H9 (cell line): ENCODE measurements around the gene PTPRK. TPM values are rescaled to one million over a fixed set of nuclear protein-coding genes. Genes with fewer than 3 reads are reported as not detected.

Source experiments
- DNase-seq: peaks from one replicate; pipeline ENCODE4 v3.0.0-alpha.2; 2017
- H2AFZ ChIP-seq: one replicate; pipeline ENCODE4 v1.6.1; 2013; ENCODE audit warnings: mild to moderate bottlenecking, low read length, control low read depth, moderate library complexity
- H2AK5ac ChIP-seq: 2 replicates; pipeline ENCODE4 v1.6.1; 2013; ENCODE audit warnings: low read length, control low read depth, mixed read lengths; ENCODE audit not compliant: insufficient read length
- H2BK120ac ChIP-seq: one replicate; pipeline ENCODE4 v1.6.1; 2013; ENCODE audit warnings: low read depth, mild to moderate bottlenecking, low read length, control low read depth, inconsistent platforms; ENCODE audit not compliant: poor library complexity, severe bottlenecking
- H2BK12ac ChIP-seq: 2 replicates; pipeline ENCODE4 v1.6.1; 2013; ENCODE audit warnings: low read length, control low read depth, mixed read lengths, low read depth; ENCODE audit not compliant: insufficient read length
- H2BK15ac ChIP-seq: 2 replicates; pipeline ENCODE4 v1.6.1; 2013; ENCODE audit warnings: low read depth, low read length, control low read depth
- H2BK20ac ChIP-seq: one replicate; pipeline ENCODE4 v1.6.1; 2013; ENCODE audit warnings: low read depth, mild to moderate bottlenecking, low read length, control low read depth, inconsistent platforms; ENCODE audit not compliant: poor library complexity, severe bottlenecking
- H2BK5ac ChIP-seq: 2 replicates; pipeline ENCODE4 v1.6.1; 2013; ENCODE audit warnings: low read length, control low read depth, mixed read lengths; ENCODE audit not compliant: insufficient read length
- H3K14ac ChIP-seq: 2 replicates; pipeline ENCODE4 v1.6.1; 2013; ENCODE audit warnings: low read length, control low read depth; ENCODE audit not compliant: insufficient read depth
- H3K18ac ChIP-seq: 2 replicates; pipeline ENCODE4 v1.6.1; 2013; ENCODE audit warnings: low read depth, mild to moderate bottlenecking, mixed read lengths, low read length, control low read depth; ENCODE audit not compliant: insufficient read length
- H3K23ac ChIP-seq: 2 replicates; pipeline ENCODE4 v1.6.1; 2013; ENCODE audit warnings: low read length, control low read depth, mixed read lengths, low read depth; ENCODE audit not compliant: insufficient read length
- H3K23me2 ChIP-seq: 2 replicates; pipeline ENCODE4 v1.6.1; 2013; ENCODE audit warnings: low read depth, mild to moderate bottlenecking, mixed read lengths, low read length, control low read depth; ENCODE audit not compliant: insufficient read length, poor library complexity, severe bottlenecking
- H3K27ac ChIP-seq: 2 replicates; pipeline ENCODE4 v1.5.1; 2013; ENCODE audit warnings: low read length, control low read depth, mixed read lengths, low read depth; ENCODE audit not compliant: insufficient read length
- H3K27me3 ChIP-seq: 2 replicates; pipeline ENCODE4 v1.6.1; 2013; ENCODE audit warnings: low read length, control low read depth, inconsistent platforms; ENCODE audit not compliant: insufficient read depth
- H3K4ac ChIP-seq: 2 replicates; pipeline ENCODE4 v1.6.1; 2013; ENCODE audit warnings: low read depth, mild to moderate bottlenecking, control low read depth, inconsistent platforms, low read length, moderate library complexity
- H3K4me1 ChIP-seq: 2 replicates; pipeline ENCODE4 v1.6.1; 2013; ENCODE audit warnings: low read length, control low read depth, inconsistent platforms; ENCODE audit not compliant: insufficient read depth
- H3K4me2 ChIP-seq: 2 replicates; pipeline ENCODE4 v1.6.1; 2013; ENCODE audit warnings: low read length, control low read depth, mixed read lengths; ENCODE audit not compliant: insufficient read length, insufficient read depth
- H3K56ac ChIP-seq: 2 replicates; pipeline ENCODE4 v1.6.1; 2013; ENCODE audit warnings: low read depth, mild to moderate bottlenecking, mixed read lengths, low read length, control low read depth; ENCODE audit not compliant: insufficient read length
- H3K79me1 ChIP-seq: 2 replicates; pipeline ENCODE4 v1.6.1; 2013; ENCODE audit warnings: low read depth, mild to moderate bottlenecking, moderate library complexity, low read length, control low read depth, inconsistent platforms; ENCODE audit not compliant: insufficient read depth, poor library complexity, severe bottlenecking
- H3K79me2 ChIP-seq: 2 replicates; pipeline ENCODE4 v1.6.1; 2013; ENCODE audit warnings: low read length, control low read depth, inconsistent platforms; ENCODE audit not compliant: insufficient read depth
- H3K9ac ChIP-seq: 2 replicates; pipeline ENCODE4 v1.6.1; 2013; ENCODE audit warnings: low read length, control low read depth, mixed read lengths; ENCODE audit not compliant: insufficient read length; ENCODE audit errors: extremely low read depth
- H3K9me3 ChIP-seq: one replicate; pipeline ENCODE4 v1.6.1; 2013; ENCODE audit warnings: low read depth, low read length, inconsistent platforms; ENCODE audit not compliant: control insufficient read depth
- H3T11ph ChIP-seq: one replicate; pipeline ENCODE4 v1.6.1; 2013; ENCODE audit warnings: mild to moderate bottlenecking, low read length, control low read depth, inconsistent platforms
- H4K20me1 ChIP-seq: one replicate; pipeline ENCODE4 v1.6.1; 2013; ENCODE audit not compliant: control insufficient read depth, insufficient read length, insufficient read depth
- H4K5ac ChIP-seq: 2 replicates; pipeline ENCODE4 v1.6.1; 2013; ENCODE audit warnings: low read depth, mild to moderate bottlenecking, mixed read lengths, low read length, control low read depth; ENCODE audit not compliant: insufficient read length
- H4K8ac ChIP-seq: replicated peaks from 2 replicates; pipeline ENCODE4 v1.6.1; 2013; ENCODE audit warnings: low read length, control low read depth, mixed read lengths, low read depth; ENCODE audit not compliant: insufficient read length
- H4K91ac ChIP-seq: 2 replicates; pipeline ENCODE4 v1.6.1; 2013; ENCODE audit warnings: low read depth, mild to moderate bottlenecking, moderate library complexity, mixed read lengths, low read length, control low read depth; ENCODE audit not compliant: insufficient read length
- H3K27ac Mint-ChIP-seq, 3 experiments: 2 replicates in 2 of 3; 3 replicates in 1 of 3; pipeline ENCODE4 v1.8.0; 2020 to 2021; ENCODE audit warnings: mixed read lengths in 3 of 3, mild to moderate bottlenecking in 1 of 3, moderate library complexity in 1 of 3
- H3K27me3 Mint-ChIP-seq: 2 replicates; pipeline ENCODE4 v1.8.0; 2021; ENCODE audit warnings: low read depth, mild to moderate bottlenecking, moderate library complexity, mixed read lengths
- H3K36me3 Mint-ChIP-seq, 3 experiments: 2 replicates in 2 of 3; 3 replicates in 1 of 3; pipeline ENCODE4 v1.8.0; 2020 to 2021; ENCODE audit warnings: low read depth in 3 of 3, mixed read lengths in 3 of 3; ENCODE audit not compliant: insufficient read depth in 1 of 3
- H3K4me1 Mint-ChIP-seq, 2 experiments: 2 replicates each; pipeline ENCODE4 v1.8.0; 2020; ENCODE audit warnings: mixed read lengths in 2 of 2
- H3K4me3 Mint-ChIP-seq, 2 experiments: 2 replicates in 1 of 2; 3 replicates in 1 of 2; pipeline ENCODE4 v1.8.0; 2020 to 2021; ENCODE audit warnings: mild to moderate bottlenecking in 2 of 2, mixed read lengths in 2 of 2, moderate library complexity in 1 of 2
- H3K9me3 Mint-ChIP-seq, 2 experiments: 2 replicates in 1 of 2; 3 replicates in 1 of 2; pipeline ENCODE4 v1.8.0; 2020; ENCODE audit warnings: mild to moderate bottlenecking in 2 of 2, mixed read lengths in 2 of 2, moderate library complexity in 1 of 2
- CTCF ChIP-seq: fragments of 200-600 bp; sonication (generic); conservative IDR thresholded peaks from 3 replicates; pipeline ENCODE4 v1.8.0; 2021; ENCODE audit warnings: antibody characterized with exemption, mild to moderate bottlenecking
- WGBS: extraction: QIAGEN DNeasy Blood & Tissue Kit; methylation state at CpG from one replicate; pipeline ENCODE4 v1.1.7; 2013; ENCODE audit warnings: missing lambda C conversion rate, low lambda C conversion rate, mixed read lengths; ENCODE audit not compliant: insufficient read length; ENCODE audit errors: extremely low coverage; 5-methylcytosine and 5-hydroxymethylcytosine counted together
- total RNA-seq: library from RNA; stranded (reverse); gene quantifications from 2 replicates; pipeline ENCODE4 v1.2.1, GENCODE V29; 2021

The PTPRK gene
- total RNA-seq, 1 experiment from 2014 or later: 47.9 TPM

DNA sequence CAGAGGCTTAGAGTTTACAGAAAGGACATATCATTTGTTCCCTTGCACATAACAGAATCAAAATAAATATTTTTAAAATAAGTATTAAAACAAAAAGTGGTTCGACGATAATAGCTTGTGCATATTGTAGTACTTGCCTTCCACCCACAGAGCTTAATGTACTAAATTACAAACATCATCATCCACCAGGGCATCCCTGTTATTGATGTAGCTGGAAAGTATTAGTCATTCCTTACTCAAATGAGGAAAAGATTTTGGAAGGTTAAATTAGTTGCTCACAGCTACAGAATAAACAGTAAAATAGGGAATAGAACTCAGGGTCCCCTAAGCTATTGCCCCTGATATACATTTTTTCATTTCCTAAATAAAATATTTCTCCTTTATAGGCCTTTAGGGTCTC is 150.3 kb downstream of the PTPRK start:
- no peak overlapping the region for H3T11ph ChIP-seq
- H3K9me3 Mint-ChIP-seq: peaks cover 1 to 3% of the 10 kb centered on the region in 2 experiments
- H2AK5ac ChIP-seq: no peak overlapping the region
- peaks cover 5 to 8% (median 8%) of the 10 kb centered on the region in 3 experiments for H3K36me3 Mint-ChIP-seq
- no peaks in the 10 kb centered on the region for H3K4me1 ChIP-seq
- no peaks in the 10 kb centered on the region for H3K23me2 ChIP-seq
- no peak overlapping the region for H3K4me2 ChIP-seq
- TF ChIP-seq CTCF: no peak
- no peaks in the 10 kb centered on the region for H4K20me1 ChIP-seq
- no peak overlapping the region for H3K27ac Mint-ChIP-seq
- H2BK5ac ChIP-seq: no peak overlapping the region
- no peak overlapping the region for H2BK20ac ChIP-seq
- no peaks in the 10 kb centered on the region for H3K27me3 ChIP-seq
- no peak overlapping the region for H3K9ac ChIP-seq
- H3K4me1 Mint-ChIP-seq: no peaks in the 10 kb centered on the region
- no peak overlapping the region for H3K14ac ChIP-seq
- H3K56ac ChIP-seq: no peak overlapping the region
- no peak overlapping the region for H2BK120ac ChIP-seq
- H2BK15ac ChIP-seq: no peak overlapping the region
- H3K79me2 ChIP-seq: no peaks in the 10 kb centered on the region
- no peak overlapping the region for H3K4ac ChIP-seq
- no peak overlapping the region for H3K23ac ChIP-seq
- no peaks in the 10 kb centered on the region for H3K79me1 ChIP-seq
- no peak overlapping the region for H2BK12ac ChIP-seq
- no peak overlapping the region for H3K4me3 Mint-ChIP-seq
- no peaks in the 10 kb centered on the region for H3K27me3 Mint-ChIP-seq
- no CpG with 5 or more reads among the region's 2 CpGs for WGBS
- H4K5ac ChIP-seq: no peak overlapping the region
- H3K18ac ChIP-seq: no peak overlapping the region
- no peak overlapping the region for H4K91ac ChIP-seq
- H3K9me3 ChIP-seq: no peaks in the 10 kb centered on the region
- no peak overlapping the region for H3K27ac ChIP-seq
- H2AFZ ChIP-seq: no peak overlapping the region
- H4K8ac ChIP-seq: no peak overlapping the region
- no peak for DNase-seq
